ENCODE data around the gene STAT5B. TPM values are rescaled to one million over a fixed set of nuclear protein-coding genes. Genes with fewer than 3 reads are reported as not detected.

The STAT5B gene
- total and polyA plus RNA-seq, 2 of the 13 experiments (the other 11 are each of a cell fraction or from before 2014, with no cell fraction given), result 21.0 to 42.8 TPM

DNA sequence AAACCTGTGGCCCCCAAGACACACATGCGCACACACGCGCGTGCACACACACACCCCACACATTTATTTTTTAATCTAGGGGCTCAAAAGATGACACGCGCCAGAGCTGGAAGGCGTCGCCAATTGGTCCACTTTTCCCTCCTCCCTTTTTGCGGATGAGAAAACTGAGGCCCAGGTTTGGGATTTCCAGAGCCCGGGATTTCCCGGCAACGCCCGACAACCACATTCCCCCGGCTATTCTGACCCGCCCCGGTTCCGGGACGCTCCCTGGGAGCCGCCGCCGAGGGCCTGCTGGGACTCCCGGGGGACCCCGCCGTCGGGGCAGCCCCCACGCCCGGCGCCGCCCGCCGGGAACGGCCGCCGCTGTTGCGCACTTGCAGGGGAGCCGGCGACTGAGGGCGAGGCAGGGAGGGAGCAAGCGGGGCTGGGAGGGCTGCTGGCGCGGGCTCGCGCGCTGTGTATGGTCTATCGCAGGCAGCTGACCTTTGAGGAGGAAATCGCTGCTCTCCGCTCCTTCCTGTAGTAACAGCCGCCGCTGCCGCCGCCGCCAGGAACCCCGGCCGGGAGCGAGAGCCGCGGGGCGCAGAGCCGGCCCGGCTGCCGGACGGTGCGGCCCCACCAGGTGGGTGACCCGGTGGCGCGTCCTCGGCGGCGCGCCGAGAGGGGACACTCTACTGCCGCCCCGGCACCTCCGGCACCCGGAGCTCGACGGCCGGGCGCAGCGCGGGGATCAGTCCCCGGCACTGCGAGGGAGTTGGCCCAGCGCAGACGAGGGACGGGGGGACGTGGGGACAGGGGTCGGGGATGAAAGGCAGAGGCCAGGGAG, 12.0 kb upstream of the STAT5B start, which contains the start of gene STAT5A (continued):
- TF ChIP-seq, protein P1, sequence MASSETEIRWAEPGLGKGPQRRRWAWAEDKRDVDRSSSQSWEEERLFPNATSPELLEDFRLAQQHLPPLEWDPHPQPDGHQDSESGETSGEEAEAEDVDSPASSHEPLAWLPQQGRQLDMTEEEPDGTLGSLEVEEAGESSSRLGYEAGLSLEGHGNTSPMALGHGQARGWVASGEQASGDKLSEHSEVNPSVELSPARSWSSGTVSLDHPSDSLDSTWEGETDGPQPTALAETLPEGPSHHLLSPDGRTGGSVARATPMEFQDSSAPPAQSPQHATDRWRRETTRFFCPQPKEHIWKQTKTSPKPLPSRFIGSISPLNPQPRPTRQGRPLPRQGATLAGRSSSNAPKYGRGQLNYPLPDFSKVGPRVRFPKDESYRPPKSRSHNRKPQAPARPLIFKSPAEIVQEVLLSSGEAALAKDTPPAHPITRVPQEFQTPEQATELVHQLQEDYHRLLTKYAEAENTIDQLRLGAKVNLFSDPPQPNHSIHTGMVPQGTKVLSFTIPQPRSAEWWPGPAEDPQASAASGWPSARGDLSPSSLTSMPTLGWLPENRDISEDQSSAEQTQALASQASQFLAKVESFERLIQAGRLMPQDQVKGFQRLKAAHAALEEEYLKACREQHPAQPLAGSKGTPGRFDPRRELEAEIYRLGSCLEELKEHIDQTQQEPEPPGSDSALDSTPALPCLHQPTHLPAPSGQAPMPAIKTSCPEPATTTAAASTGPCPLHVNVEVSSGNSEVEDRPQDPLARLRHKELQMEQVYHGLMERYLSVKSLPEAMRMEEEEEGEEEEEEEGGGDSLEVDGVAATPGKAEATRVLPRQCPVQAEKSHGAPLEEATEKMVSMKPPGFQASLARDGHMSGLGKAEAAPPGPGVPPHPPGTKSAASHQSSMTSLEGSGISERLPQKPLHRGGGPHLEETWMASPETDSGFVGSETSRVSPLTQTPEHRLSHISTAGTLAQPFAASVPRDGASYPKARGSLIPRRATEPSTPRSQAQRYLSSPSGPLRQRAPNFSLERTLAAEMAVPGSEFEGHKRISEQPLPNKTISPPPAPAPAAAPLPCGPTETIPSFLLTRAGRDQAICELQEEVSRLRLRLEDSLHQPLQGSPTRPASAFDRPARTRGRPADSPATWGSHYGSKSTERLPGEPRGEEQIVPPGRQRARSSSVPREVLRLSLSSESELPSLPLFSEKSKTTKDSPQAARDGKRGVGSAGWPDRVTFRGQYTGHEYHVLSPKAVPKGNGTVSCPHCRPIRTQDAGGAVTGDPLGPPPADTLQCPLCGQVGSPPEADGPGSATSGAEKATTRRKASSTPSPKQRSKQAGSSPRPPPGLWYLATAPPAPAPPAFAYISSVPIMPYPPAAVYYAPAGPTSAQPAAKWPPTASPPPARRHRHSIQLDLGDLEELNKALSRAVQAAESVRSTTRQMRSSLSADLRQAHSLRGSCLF (CRISPR knock-in tag; IDR thresholded peaks at IDR 0.05; ENCODE audit: borderline replicate concordance), result no peak
- TF ChIP-seq, protein P2, sequence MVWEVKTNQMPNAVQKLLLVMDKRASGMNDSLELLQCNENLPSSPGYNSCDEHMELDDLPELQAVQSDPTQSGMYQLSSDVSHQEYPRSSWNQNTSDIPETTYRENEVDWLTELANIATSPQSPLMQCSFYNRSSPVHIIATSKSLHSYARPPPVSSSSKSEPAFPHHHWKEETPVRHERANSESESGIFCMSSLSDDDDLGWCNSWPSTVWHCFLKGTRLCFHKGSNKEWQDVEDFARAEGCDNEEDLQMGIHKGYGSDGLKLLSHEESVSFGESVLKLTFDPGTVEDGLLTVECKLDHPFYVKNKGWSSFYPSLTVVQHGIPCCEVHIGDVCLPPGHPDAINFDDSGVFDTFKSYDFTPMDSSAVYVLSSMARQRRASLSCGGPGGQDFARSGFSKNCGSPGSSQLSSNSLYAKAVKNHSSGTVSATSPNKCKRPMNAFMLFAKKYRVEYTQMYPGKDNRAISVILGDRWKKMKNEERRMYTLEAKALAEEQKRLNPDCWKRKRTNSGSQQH (CRISPR knock-in tag; IDR thresholded peaks at IDR 0.05; ENCODE audit: low read depth), result no peak
- TF ChIP-seq, protein P3, sequence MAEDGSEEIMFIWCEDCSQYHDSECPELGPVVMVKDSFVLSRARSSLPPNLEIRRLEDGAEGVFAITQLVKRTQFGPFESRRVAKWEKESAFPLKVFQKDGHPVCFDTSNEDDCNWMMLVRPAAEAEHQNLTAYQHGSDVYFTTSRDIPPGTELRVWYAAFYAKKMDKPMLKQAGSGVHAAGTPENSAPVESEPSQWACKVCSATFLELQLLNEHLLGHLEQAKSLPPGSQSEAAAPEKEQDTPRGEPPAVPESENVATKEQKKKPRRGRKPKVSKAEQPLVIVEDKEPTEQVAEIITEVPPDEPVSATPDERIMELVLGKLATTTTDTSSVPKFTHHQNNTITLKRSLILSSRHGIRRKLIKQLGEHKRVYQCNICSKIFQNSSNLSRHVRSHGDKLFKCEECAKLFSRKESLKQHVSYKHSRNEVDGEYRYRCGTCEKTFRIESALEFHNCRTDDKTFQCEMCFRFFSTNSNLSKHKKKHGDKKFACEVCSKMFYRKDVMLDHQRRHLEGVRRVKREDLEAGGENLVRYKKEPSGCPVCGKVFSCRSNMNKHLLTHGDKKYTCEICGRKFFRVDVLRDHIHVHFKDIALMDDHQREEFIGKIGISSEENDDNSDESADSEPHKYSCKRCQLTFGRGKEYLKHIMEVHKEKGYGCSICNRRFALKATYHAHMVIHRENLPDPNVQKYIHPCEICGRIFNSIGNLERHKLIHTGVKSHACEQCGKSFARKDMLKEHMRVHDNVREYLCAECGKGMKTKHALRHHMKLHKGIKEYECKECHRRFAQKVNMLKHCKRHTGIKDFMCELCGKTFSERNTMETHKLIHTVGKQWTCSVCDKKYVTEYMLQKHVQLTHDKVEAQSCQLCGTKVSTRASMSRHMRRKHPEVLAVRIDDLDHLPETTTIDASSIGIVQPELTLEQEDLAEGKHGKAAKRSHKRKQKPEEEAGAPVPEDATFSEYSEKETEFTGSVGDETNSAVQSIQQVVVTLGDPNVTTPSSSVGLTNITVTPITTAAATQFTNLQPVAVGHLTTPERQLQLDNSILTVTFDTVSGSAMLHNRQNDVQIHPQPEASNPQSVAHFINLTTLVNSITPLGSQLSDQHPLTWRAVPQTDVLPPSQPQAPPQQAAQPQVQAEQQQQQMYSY (CRISPR knock-in tag; IDR thresholded peaks at IDR 0.05), result 0 out of 2 replicates have a peak, but pooled peaks have one; percentile 22
- TF ChIP-seq NFE2L1 (CRISPR knock-in tag; IDR thresholded peaks at IDR 0.05; ENCODE audit: borderline replicate concordance) (no peak), ZNF790 (CRISPR knock-in tag; IDR thresholded peaks at IDR 0.05; ENCODE audit: borderline replicate concordance) (0 out of 2 replicates have a peak, but pooled peaks have one; percentile 47), KLF16 (CRISPR knock-in tag; IDR thresholded peaks at IDR 0.05) (no peak), ZSCAN21 (CRISPR knock-in tag; IDR thresholded peaks at IDR 0.05; ENCODE audit: borderline replicate concordance) (peak; percentile 24; the same call in 1 of the 2 replicates), POLR2AphosphoS5 (IDR thresholded peaks at IDR 0.05; ENCODE audit: low read depth, low read length) (no peak), MTA1 (CRISPR knock-in tag; IDR thresholded peaks at IDR 0.05; ENCODE audit: borderline replicate concordance) (no peak), ARID2 (CRISPR knock-in tag; IDR thresholded peaks at IDR 0.05; ENCODE audit: borderline replicate concordance) (0 out of 2 replicates have a peak, but pooled peaks have one; percentile 55), KAT8 (CRISPR knock-in tag; IDR thresholded peaks at IDR 0.05) (no peak), KLF11 (CRISPR knock-in tag; IDR thresholded peaks at IDR 0.05) (no peak)
- TF ChIP-seq, protein P4, sequence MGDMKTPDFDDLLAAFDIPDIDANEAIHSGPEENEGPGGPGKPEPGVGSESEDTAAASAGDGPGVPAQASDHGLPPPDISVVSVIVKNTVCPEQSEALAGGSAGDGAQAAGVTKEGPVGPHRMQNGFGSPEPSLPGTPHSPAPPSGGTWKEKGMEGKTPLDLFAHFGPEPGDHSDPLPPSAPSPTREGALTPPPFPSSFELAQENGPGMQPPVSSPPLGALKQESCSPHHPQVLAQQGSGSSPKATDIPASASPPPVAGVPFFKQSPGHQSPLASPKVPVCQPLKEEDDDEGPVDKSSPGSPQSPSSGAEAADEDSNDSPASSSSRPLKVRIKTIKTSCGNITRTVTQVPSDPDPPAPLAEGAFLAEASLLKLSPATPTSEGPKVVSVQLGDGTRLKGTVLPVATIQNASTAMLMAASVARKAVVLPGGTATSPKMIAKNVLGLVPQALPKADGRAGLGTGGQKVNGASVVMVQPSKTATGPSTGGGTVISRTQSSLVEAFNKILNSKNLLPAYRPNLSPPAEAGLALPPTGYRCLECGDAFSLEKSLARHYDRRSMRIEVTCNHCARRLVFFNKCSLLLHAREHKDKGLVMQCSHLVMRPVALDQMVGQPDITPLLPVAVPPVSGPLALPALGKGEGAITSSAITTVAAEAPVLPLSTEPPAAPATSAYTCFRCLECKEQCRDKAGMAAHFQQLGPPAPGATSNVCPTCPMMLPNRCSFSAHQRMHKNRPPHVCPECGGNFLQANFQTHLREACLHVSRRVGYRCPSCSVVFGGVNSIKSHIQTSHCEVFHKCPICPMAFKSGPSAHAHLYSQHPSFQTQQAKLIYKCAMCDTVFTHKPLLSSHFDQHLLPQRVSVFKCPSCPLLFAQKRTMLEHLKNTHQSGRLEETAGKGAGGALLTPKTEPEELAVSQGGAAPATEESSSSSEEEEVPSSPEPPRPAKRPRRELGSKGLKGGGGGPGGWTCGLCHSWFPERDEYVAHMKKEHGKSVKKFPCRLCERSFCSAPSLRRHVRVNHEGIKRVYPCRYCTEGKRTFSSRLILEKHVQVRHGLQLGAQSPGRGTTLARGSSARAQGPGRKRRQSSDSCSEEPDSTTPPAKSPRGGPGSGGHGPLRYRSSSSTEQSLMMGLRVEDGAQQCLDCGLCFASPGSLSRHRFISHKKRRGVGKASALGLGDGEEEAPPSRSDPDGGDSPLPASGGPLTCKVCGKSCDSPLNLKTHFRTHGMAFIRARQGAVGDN (CRISPR knock-in tag; IDR thresholded peaks at IDR 0.05), result peak; percentile 68; the same call in 1 of the 2 replicates
